HPDE6-E6E7 (cell line): ENCODE measurements around the gene ADAMTS9.

Source experiments
- DNase-seq: peaks from one replicate; pipeline ENCODE4 v3.0.0; 2011; ENCODE audit warnings: missing footprints; ENCODE audit errors: extremely low spot score

Gene ADAMTS9

GRCh38 chr3:64687781-64688604 is at the start of gene ADAMTS9:
Gene ADAMTS9 (minus strand): TSS chr3:64688000. CDS start chr3:64687657, 343 bp downstream.
- DNase-seq, result no peak

- no peak for DNase-seq
These were observed 44.8 kb upstream of the ADAMTS9 start for GRCh38 chr3:64732576-64732975.

GRCh38 chr3:64730681-64731080 is 42.9 kb upstream of the ADAMTS9 start:
- no peak for DNase-seq

GRCh38 chr3:64728994-64729393 is 41.2 kb upstream of the ADAMTS9 start:
- no peak for DNase-seq

GRCh38 chr3:64728428-64728827 is 40.6 kb upstream of the ADAMTS9 start:
- DNase-seq, result no peak

GRCh38 chr3:64726414-64727090 is 38.8 kb upstream of the ADAMTS9 start:
- no peak for DNase-seq

- no peak for DNase-seq
These were observed 31.2 kb upstream of the ADAMTS9 start for GRCh38 chr3:64718976-64719375.

GRCh38 chr3:64717872-64718613 is 30.2 kb upstream of the ADAMTS9 start:
- no peak for DNase-seq

- no peak for DNase-seq
These were observed 29.6 kb upstream of the ADAMTS9 start for GRCh38 chr3:64717411-64717810.

GRCh38 chr3:64716110-64716710 is 28.4 kb upstream of the ADAMTS9 start:
- DNase-seq, result no peak

GRCh38 chr3:64715211-64715982 is 27.6 kb upstream of the ADAMTS9 start:
- no peak for DNase-seq

- no peak for DNase-seq
These were observed 20.7 kb upstream of the ADAMTS9 start for GRCh38 chr3:64708456-64708855.

GRCh38 chr3:64705946-64706345 is 18.1 kb upstream of the ADAMTS9 start:
- DNase-seq, result no peak

GRCh38 chr3:64696896-64697295 is 9.1 kb upstream of the ADAMTS9 start:
- no peak for DNase-seq

- DNase-seq, result no peak
These were observed 6.3 kb upstream of the ADAMTS9 start for GRCh38 chr3:64694114-64694513.

- DNase-seq, result no peak
These were observed 5.2 kb upstream of the ADAMTS9 start for GRCh38 chr3:64693031-64693430.

GRCh38 chr3:64691051-64691450 is 3.3 kb upstream of the ADAMTS9 start:
- DNase-seq, result no peak

- DNase-seq, result no peak
These were observed 567 bp downstream of the ADAMTS9 start for GRCh38 chr3:64687086-64687780.

- no peak for DNase-seq
These were observed 1.3 kb downstream of the ADAMTS9 start for GRCh38 chr3:64686446-64686908.

GRCh38 chr3:64685800-64686445 is 1.9 kb downstream of the ADAMTS9 start:
- peak; percentile 28 for DNase-seq
